Tibial nerve (tissue), 3 donors: ENCODE measurements around the gene LRFN3.

Source experiments
- POLR2A ChIP-seq, 2 donors: fragments of 450-650 bp; IDR thresholded peaks; one replicate each; pipeline ENCODE4 v1.6.1; 2017; ENCODE audit warnings: antibody characterized with exemption in 2 of 2, mild to moderate bottlenecking in 2 of 2, moderate library complexity in 2 of 2
- TF ChIP-seq, protein P1 (sequence below), 5 experiments: fragments of 200-600 bp in 3 of 5; fragments of 450-650 bp in 2 of 5; sonication (generic) in 3 of 5; IDR thresholded peaks; one replicate each; pipeline ENCODE4 v1.5.1; 2016 to 2019; ENCODE audit warnings: antibody characterized with exemption in 5 of 5, mild to moderate bottlenecking in 3 of 5, moderate library complexity in 2 of 5

DNA sequence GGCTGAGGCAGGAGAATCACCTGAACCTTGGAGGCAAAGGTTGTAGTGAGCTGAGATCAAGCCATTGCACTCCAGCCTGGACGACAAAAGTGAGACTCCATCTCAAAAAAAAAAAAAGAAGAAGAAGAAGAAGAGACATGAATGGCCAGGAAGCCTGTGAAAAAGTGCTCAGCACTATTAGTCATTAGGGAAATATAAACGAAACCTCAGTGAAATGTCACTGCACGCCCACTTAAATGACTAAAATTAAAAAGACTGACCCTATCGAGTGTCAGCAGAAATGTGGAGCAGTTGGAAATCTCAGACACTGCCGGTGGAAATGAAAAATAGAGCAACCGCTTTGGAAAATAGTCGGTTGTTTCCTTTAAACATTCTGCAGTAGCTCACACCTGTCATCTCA, 22.6 kb upstream of the LRFN3 start:
- TF ChIP-seq, protein P1, sequence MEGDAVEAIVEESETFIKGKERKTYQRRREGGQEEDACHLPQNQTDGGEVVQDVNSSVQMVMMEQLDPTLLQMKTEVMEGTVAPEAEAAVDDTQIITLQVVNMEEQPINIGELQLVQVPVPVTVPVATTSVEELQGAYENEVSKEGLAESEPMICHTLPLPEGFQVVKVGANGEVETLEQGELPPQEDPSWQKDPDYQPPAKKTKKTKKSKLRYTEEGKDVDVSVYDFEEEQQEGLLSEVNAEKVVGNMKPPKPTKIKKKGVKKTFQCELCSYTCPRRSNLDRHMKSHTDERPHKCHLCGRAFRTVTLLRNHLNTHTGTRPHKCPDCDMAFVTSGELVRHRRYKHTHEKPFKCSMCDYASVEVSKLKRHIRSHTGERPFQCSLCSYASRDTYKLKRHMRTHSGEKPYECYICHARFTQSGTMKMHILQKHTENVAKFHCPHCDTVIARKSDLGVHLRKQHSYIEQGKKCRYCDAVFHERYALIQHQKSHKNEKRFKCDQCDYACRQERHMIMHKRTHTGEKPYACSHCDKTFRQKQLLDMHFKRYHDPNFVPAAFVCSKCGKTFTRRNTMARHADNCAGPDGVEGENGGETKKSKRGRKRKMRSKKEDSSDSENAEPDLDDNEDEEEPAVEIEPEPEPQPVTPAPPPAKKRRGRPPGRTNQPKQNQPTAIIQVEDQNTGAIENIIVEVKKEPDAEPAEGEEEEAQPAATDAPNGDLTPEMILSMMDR (IDR thresholded peaks at IDR 0.05), result no peak
- no peak for TF ChIP-seq POLR2A (IDR thresholded peaks at IDR 0.05)
